Fibroblast of lung (primary cell): ENCODE results near the gene SLC39A10. TPM values are rescaled to one million over a fixed set of nuclear protein-coding genes. Genes with fewer than 3 reads are reported as not detected.

Experiments
- DNase-seq, 2 donors: peaks; one replicate each; pipeline versions ENCODE4 v3.0.0 to v3.0.0-alpha.2; 2010; ENCODE audit warnings: low read depth in 2 of 2
- H2AFZ ChIP-seq: 2 replicates; pipeline ENCODE4 v1.5.1; 2012; ENCODE audit warnings: low read length, control low read depth, inconsistent platforms
- H3K27ac ChIP-seq: 2 replicates; pipeline ENCODE4 v1.5.1; 2011; ENCODE audit warnings: low read length, control low read depth; ENCODE audit not compliant: insufficient read depth
- H3K27me3 ChIP-seq: 2 replicates; pipeline ENCODE4 v1.5.1; 2011; ENCODE audit warnings: mild to moderate bottlenecking, low read length; ENCODE audit not compliant: control insufficient read depth, insufficient read depth
- H3K36me3 ChIP-seq: 2 replicates; pipeline ENCODE4 v1.5.1; 2011; ENCODE audit warnings: low read length; ENCODE audit not compliant: control insufficient read depth, insufficient read depth
- H3K4me1 ChIP-seq: 2 replicates; pipeline ENCODE4 v1.5.1; 2011; ENCODE audit warnings: low read length; ENCODE audit not compliant: control insufficient read depth, insufficient read depth; ENCODE audit errors: extremely low read depth
- H3K4me2 ChIP-seq: 2 replicates; pipeline ENCODE4 v1.5.1; 2011; ENCODE audit warnings: low read length, control low read depth; ENCODE audit not compliant: insufficient read depth; ENCODE audit errors: extremely low read depth
- H3K4me3 ChIP-seq, 4 experiments: fragments of 200-600 bp in 1 of 4; sonication (generic) in 1 of 4; replicated peaks in 1 of 4; 2 replicates each; pipeline ENCODE4 v1.5.1; 2011 to 2016; ENCODE audit warnings: low read length in 4 of 4, low read depth in 3 of 4, mild to moderate bottlenecking in 3 of 4, control low read depth in 2 of 4, inconsistent platforms in 1 of 4, mixed read lengths in 1 of 4; ENCODE audit not compliant: insufficient read depth in 1 of 4; ENCODE audit errors: control extremely low read depth in 1 of 4
- H3K79me2 ChIP-seq: 2 replicates; pipeline ENCODE4 v1.5.1; 2012; ENCODE audit warnings: mild to moderate bottlenecking, low read length, inconsistent platforms; ENCODE audit not compliant: control insufficient read depth, insufficient read depth
- H3K9ac ChIP-seq: 2 replicates; pipeline ENCODE4 v1.5.1; 2011; ENCODE audit warnings: mild to moderate bottlenecking, low read length, control low read depth; ENCODE audit not compliant: insufficient read depth
- H3K9me3 ChIP-seq: 2 replicates; pipeline ENCODE4 v1.5.1; 2012; ENCODE audit warnings: low read depth, low read length; ENCODE audit not compliant: control insufficient read depth, insufficient read depth
- H4K20me1 ChIP-seq: 2 replicates; pipeline ENCODE4 v1.5.1; 2011; ENCODE audit warnings: low read length; ENCODE audit not compliant: control insufficient read depth, insufficient read depth; ENCODE audit errors: extremely low read depth
- CTCF ChIP-seq, 2 donors: IDR thresholded peaks in 1 of 2; conservative IDR thresholded peaks in 1 of 2; 1 replicate in 1 of 2; 2 replicates in 1 of 2; pipeline ENCODE4 v1.5.1; 2011 to 2012; ENCODE audit warnings: low read length in 2 of 2, control low read depth in 1 of 2, inconsistent platforms in 1 of 2, low read depth in 1 of 2, mild to moderate bottlenecking in 1 of 2
- EZH2 ChIP-seq: IDR thresholded peaks from 2 replicates; pipeline ENCODE4 v1.5.1; 2012; ENCODE audit warnings: low read length, control low read depth, mild to moderate bottlenecking; ENCODE audit errors: missing control alignments
- polyA plus RNA-seq, 2 donors: library from polyadenylated mRNA; depleted of rRNA in 1 of 2; stranded (reverse) in 1 of 2; unstranded in 1 of 2; fragments of >200 nt; gene quantifications; 2 replicates each; pipeline ENCODE4 v1.2.1, GENCODE V29; 2011 to 2012; ENCODE audit warnings: missing spikeins in 1 of 2
- total RNA-seq: library from RNA; depleted of rRNA; stranded (reverse); fragments of >200 nt; gene quantifications from 2 replicates; pipeline ENCODE4 v1.2.1, GENCODE V29; 2014

Gene SLC39A10
- total and polyA plus RNA-seq, 2 donors (not counting 1 experiment from before 2014, with no cell fraction given), result 36.9 to 77.0 TPM

GRCh38 chr2:195671563-195671962 is 14.5 kb downstream of the SLC39A10 start:
- H3K4me3 ChIP-seq, result no peak overlapping the region
- peak in 1 of 2 donors; percentile 22 for DNase-seq
- H3K79me2 ChIP-seq, result peaks cover 2% of the 10 kb centered on the region
- H3K4me2 ChIP-seq, result no peak overlapping the region
- H3K36me3 ChIP-seq, result no peaks in the 10 kb centered on the region
- no peak overlapping the region for H3K9ac ChIP-seq
- no peaks in the 10 kb centered on the region for H3K27me3 ChIP-seq
- no peak for TF ChIP-seq EZH2
- TF ChIP-seq CTCF (conservative IDR thresholded peaks at IDR 0.05 in 1 of 2, IDR thresholded peaks at IDR 0.05 in 1 of 2; ENCODE audit: low read depth in 1 of 2, low read length in 2 of 2), result no peak
- no peaks in the 10 kb centered on the region for H4K20me1 ChIP-seq
- H3K27ac ChIP-seq, result no peak overlapping the region
- no peak overlapping the region for H2AFZ ChIP-seq
- no peaks in the 10 kb centered on the region for H3K4me1 ChIP-seq
- no peaks in the 10 kb centered on the region for H3K9me3 ChIP-seq

DNA sequence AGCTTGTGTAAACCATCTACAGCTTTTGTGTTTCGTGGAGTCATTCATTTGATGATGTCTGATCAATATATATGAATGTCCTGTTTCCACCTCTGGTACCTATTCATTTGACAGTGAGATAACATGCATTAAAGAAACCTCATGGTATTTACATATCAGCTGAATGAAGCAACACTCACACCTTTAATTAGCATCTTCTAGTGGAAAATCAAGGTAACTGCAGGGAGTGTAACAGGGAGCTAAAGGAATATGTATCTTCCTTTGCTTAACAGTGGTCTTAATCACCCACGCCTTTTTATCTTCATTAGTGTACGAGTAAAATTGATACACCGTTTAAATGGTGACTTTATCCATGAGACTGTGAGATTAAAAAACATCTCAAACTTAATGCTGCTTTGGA is 15.6 kb downstream of the SLC39A10 start:
- Histone ChIP-seq H3K79me2 (peaks cover 2% of the 10 kb centered on the region), H3K4me1 (no peaks in the 10 kb centered on the region), H3K9me3 (no peaks in the 10 kb centered on the region), H3K36me3 (no peaks in the 10 kb centered on the region), H3K27me3 (no peaks in the 10 kb centered on the region), H2AFZ (no peak overlapping the region), H4K20me1 (no peaks in the 10 kb centered on the region), H3K9ac (no peak overlapping the region), H3K4me3 (no peak overlapping the region), H3K27ac (no peak overlapping the region), H3K4me2 (no peak overlapping the region)
- no peak for DNase-seq
- no peak for TF ChIP-seq EZH2
- TF ChIP-seq CTCF (conservative IDR thresholded peaks at IDR 0.05 in 1 of 2, IDR thresholded peaks at IDR 0.05 in 1 of 2; ENCODE audit: low read depth in 1 of 2, low read length in 2 of 2), result no peak

DNA sequence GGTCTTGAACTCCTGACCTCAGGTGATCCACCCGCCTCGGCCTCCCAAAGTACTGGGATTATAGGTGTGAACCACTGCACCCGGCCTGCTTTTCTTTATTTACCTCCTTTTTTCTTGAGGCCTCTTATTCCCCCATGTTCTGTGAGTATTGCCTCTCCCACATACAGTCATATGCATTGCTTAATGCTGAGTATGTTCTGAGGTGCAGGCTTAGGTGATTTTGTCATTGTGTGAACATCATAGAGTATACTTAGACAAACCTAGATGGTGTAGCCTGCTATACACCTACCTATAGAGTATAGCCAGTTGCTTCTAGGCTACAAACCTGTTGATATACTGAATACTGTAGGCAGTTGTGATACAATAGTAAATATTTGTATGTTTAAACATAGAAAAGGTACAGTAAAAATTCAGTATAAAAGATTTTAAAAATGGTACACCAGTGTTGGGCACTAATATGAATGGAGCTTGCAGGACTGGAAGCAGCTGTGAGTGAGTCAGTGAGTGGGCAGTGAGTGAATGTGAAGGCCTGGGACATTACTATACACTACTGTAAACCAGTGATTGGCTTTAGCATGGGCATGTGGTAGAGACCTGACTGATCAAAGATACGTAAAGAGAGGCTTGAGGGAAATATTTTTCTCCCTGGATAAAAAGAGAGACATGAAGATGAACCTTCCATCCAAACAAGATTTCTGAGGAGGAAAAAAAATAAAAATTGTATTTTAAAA is 17.6 kb downstream of the SLC39A10 start:
- H3K4me3 ChIP-seq, result no peak overlapping the region
- no peak overlapping the region for H3K9ac ChIP-seq
- H3K4me1 ChIP-seq, result no peaks in the 10 kb centered on the region
- no peak overlapping the region for H3K4me2 ChIP-seq
- no peak overlapping the region for H3K27ac ChIP-seq
- no peaks in the 10 kb centered on the region for H4K20me1 ChIP-seq
- peaks cover 3% of the 10 kb centered on the region for H3K79me2 ChIP-seq
- H3K36me3 ChIP-seq, result no peaks in the 10 kb centered on the region
- H3K27me3 ChIP-seq, result no peaks in the 10 kb centered on the region
- DNase-seq, result peak; percentile 44 to 79
- no peaks in the 10 kb centered on the region for H3K9me3 ChIP-seq
- TF ChIP-seq EZH2 (no peak), CTCF (conservative IDR thresholded peaks at IDR 0.05 in 1 of 2, IDR thresholded peaks at IDR 0.05 in 1 of 2; ENCODE audit: low read depth in 1 of 2, low read length in 2 of 2) (no peak)
- no peak overlapping the region for H2AFZ ChIP-seq
